CD4-positive, alpha-beta T cell (primary cell): Measurements from ENCODE around the gene NETO2. TPM values are rescaled to one million over a fixed set of nuclear protein-coding genes. Genes with fewer than 3 reads are reported as not detected.

Experiments used
- ATAC-seq: fragments of 200-7000 bp; cut with Tn5 transposase; one replicate; pipeline ENCODE4 v1.10.0; 2022; ENCODE audit warnings: mild to moderate bottlenecking; ENCODE audit not compliant: poor library complexity
- CTCF ChIA-PET: fragments of 350-600 bp; sonication (Branson Sonifier 250); formaldehyde crosslinking; loops from one replicate; lab custom pipeline; 2021; ENCODE audit warnings: antibody characterized with exemption, inconsistent platforms; lab: Charles Lee
- POLR2A ChIA-PET: fragments of 350-600 bp; sonication (Branson Sonifier 250); formaldehyde crosslinking; loops from one replicate; lab custom pipeline; 2021; ENCODE audit warnings: antibody characterized with exemption, inconsistent platforms; lab: Charles Lee
- DNase-seq, 14 experiments: peaks; one replicate each; pipeline ENCODE4 v3.0.0-alpha.2; 2013 to 2020; ENCODE audit warnings: mixed read lengths in 2 of 14
- H3K27ac ChIP-seq, 2 donors: one replicate each; pipeline versions ENCODE4 v1.5.1 to v1.7.0; 2013; ENCODE audit warnings: low read length in 2 of 2, low read depth in 1 of 2, mild to moderate bottlenecking in 1 of 2
- H3K27me3 ChIP-seq, 2 experiments: 1 replicate in 1 of 2; 2 replicates in 1 of 2; pipeline versions ENCODE4 v1.6.1 to v1.7.0; 2013; ENCODE audit warnings: low read length in 2 of 2, control low read depth in 1 of 2, mild to moderate bottlenecking in 1 of 2, moderate library complexity in 1 of 2; ENCODE audit not compliant: insufficient read depth in 2 of 2, control insufficient read depth in 1 of 2
- H3K36me3 ChIP-seq: one replicate; pipeline ENCODE4 v1.6.1; 2013; ENCODE audit warnings: low read length, control low read depth; ENCODE audit not compliant: insufficient read depth
- H3K4me1 ChIP-seq: one replicate; pipeline ENCODE4 v1.6.1; 2013; ENCODE audit warnings: low read length, control low read depth; ENCODE audit not compliant: insufficient read depth
- H3K4me3 ChIP-seq: one replicate; pipeline ENCODE4 v1.5.1; 2013; ENCODE audit warnings: mild to moderate bottlenecking, low read length, moderate library complexity
- H3K9me3 ChIP-seq, 2 experiments: 1 replicate in 1 of 2; 2 replicates in 1 of 2; pipeline versions ENCODE4 v1.6.1 to v1.7.0; 2013; ENCODE audit warnings: low read length in 2 of 2, mild to moderate bottlenecking in 2 of 2, control low read depth in 1 of 2, moderate library complexity in 1 of 2; ENCODE audit not compliant: control insufficient read depth in 1 of 2, insufficient read depth in 1 of 2
- H3K27ac Mint-ChIP-seq: one replicate; pipeline ENCODE4 v1.8.0; 2020; ENCODE audit warnings: mixed read lengths
- H3K27me3 Mint-ChIP-seq: one replicate; pipeline ENCODE4 v1.8.0; 2021; ENCODE audit warnings: mixed read lengths
- H3K36me3 Mint-ChIP-seq: one replicate; pipeline ENCODE4 v1.8.0; 2021; ENCODE audit warnings: low read depth, mixed read lengths
- H3K4me1 Mint-ChIP-seq: one replicate; pipeline ENCODE4 v1.8.0; 2021; ENCODE audit warnings: low read depth, mixed read lengths
- H3K4me3 Mint-ChIP-seq: one replicate; pipeline ENCODE4 v1.8.0; 2020; ENCODE audit warnings: mild to moderate bottlenecking, mixed read lengths
- H3K9me3 Mint-ChIP-seq: one replicate; pipeline ENCODE4 v1.8.0; 2020; ENCODE audit warnings: mixed read lengths
- intact Hi-C, 2 experiments: fragments of 100-400 bp; cut with DNase I in 1 of 2; cut with micrococcal nuclease in 1 of 2; formaldehyde crosslinking; loops; one replicate each; pipeline versions ENCODE4 v1.15.1 to v1.9.0; 2023 to 2025; cut with DNase I, micrococcal nuclease
- total RNA-seq, 174 experiments: library from RNA in 2 of 174; stranded (reverse) in 2 of 174; gene quantifications; one replicate each; pipeline ENCODE4 v1.2.3 and lab custom pipeline; 2021 to 2026
- TF ChIP-seq, protein P1 (sequence below): fragments of 200-600 bp; IDR thresholded peaks from one replicate; pipeline ENCODE4 v1.8.0; 2022; ENCODE audit warnings: antibody characterized with exemption, mild to moderate bottlenecking

Gene NETO2
- total RNA-seq, 2 experiments from 2014 or later = 1.8 to 1.9 TPM

DNA sequence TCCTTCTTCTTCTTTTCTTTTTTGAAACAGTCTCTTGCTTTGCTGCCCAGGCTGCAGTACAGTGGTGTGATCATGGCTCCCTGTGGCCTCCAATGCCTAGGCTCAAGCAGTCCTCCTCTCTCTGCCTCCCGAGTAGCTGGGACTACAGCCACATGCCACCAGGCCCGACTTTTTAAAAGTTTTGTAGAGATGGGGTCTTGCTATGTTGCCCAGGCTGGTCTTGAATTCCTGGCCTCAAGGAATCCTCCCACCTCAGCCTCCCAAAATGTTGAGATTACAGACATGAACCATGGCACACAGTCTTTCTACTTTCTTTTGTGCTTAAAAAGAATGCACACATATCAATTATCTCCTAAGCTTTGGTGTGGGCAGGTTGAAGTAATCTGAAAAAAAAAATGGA is 109.3 kb downstream of the NETO2 start:
- peaks cover 13% of the 10 kb centered on the region for H3K4me1 ChIP-seq
- POLR2A ChIA-PET = no interaction called here

DNA sequence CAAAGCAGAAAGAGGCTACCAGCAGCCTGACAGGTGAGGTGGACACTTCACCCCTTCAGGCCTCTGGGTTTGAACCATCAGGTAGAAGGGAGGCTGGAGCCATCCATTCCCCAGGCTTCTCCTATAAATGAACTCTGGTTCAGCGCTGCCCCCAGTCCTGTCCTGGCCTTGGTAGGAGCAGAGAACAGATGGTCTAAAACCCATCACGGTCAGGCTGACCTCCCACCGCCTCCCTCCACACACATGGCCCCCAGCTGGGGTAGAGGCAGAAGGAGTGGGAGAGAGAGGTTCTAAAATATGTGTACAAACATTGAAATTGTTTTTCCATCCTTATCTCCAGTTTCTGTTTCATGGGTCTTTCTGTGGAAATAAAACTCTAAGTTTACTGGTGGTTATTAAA is 110.6 kb downstream of the NETO2 start:
- DNase-seq (no peak), ATAC-seq (no peak)
- H3K27me3 Mint-ChIP-seq = no peaks in the 10 kb centered on the region
- no peak overlapping the region for H3K27ac ChIP-seq
- TF ChIP-seq, protein P1, sequence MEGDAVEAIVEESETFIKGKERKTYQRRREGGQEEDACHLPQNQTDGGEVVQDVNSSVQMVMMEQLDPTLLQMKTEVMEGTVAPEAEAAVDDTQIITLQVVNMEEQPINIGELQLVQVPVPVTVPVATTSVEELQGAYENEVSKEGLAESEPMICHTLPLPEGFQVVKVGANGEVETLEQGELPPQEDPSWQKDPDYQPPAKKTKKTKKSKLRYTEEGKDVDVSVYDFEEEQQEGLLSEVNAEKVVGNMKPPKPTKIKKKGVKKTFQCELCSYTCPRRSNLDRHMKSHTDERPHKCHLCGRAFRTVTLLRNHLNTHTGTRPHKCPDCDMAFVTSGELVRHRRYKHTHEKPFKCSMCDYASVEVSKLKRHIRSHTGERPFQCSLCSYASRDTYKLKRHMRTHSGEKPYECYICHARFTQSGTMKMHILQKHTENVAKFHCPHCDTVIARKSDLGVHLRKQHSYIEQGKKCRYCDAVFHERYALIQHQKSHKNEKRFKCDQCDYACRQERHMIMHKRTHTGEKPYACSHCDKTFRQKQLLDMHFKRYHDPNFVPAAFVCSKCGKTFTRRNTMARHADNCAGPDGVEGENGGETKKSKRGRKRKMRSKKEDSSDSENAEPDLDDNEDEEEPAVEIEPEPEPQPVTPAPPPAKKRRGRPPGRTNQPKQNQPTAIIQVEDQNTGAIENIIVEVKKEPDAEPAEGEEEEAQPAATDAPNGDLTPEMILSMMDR = no peak
- no peaks in the 10 kb centered on the region for H3K36me3 Mint-ChIP-seq
- no peak overlapping the region for H3K4me3 ChIP-seq
- H3K27me3 ChIP-seq = no peaks in the 10 kb centered on the region
- POLR2A ChIA-PET = no interaction called here
- no peaks in the 10 kb centered on the region for H3K36me3 ChIP-seq
- intact Hi-C loops = loop anchor here in 1 of 2 experiments (10.0 kb wide), 1 partner anchor 1592 kb away; no protein-coding TSS in a partner anchor
- H3K4me1 Mint-ChIP-seq = no peaks in the 10 kb centered on the region
- H3K27ac Mint-ChIP-seq = no peak overlapping the region
- CTCF ChIA-PET = no interaction called here
- no peaks in the 10 kb centered on the region for H3K9me3 Mint-ChIP-seq
- H3K9me3 ChIP-seq = no peaks in the 10 kb centered on the region
- no peak overlapping the region for H3K4me3 Mint-ChIP-seq
- H3K4me1 ChIP-seq = peaks cover 9% of the 10 kb centered on the region

More for the DNA sequence above, 109.3 kb downstream of the NETO2 start:
- no peaks in the 10 kb centered on the region for H3K27me3 ChIP-seq
- H3K27me3 Mint-ChIP-seq = no peaks in the 10 kb centered on the region
- CTCF ChIA-PET = interaction anchor here (0.9 kb wide), 1 partner anchor 9 kb away, joined by 3 read pairs; no protein-coding TSS in a partner anchor
- H3K9me3 ChIP-seq = no peaks in the 10 kb centered on the region
- no peak overlapping the region for H3K27ac ChIP-seq
- H3K4me3 Mint-ChIP-seq = no peak overlapping the region
- TF ChIP-seq, protein P1 = no peak
- no peak overlapping the region for H3K27ac Mint-ChIP-seq
- no peaks in the 10 kb centered on the region for H3K9me3 Mint-ChIP-seq
- no peaks in the 10 kb centered on the region for H3K4me1 Mint-ChIP-seq
- no peaks in the 10 kb centered on the region for H3K36me3 ChIP-seq
- no peaks in the 10 kb centered on the region for H3K36me3 Mint-ChIP-seq
- DNase-seq (no peak), ATAC-seq (no peak)
- no peak overlapping the region for H3K4me3 ChIP-seq
- intact Hi-C loops = loop anchor here in 1 of 2 experiments (10.0 kb wide), 1 partner anchor 1590 kb away; no protein-coding TSS in a partner anchor

DNA sequence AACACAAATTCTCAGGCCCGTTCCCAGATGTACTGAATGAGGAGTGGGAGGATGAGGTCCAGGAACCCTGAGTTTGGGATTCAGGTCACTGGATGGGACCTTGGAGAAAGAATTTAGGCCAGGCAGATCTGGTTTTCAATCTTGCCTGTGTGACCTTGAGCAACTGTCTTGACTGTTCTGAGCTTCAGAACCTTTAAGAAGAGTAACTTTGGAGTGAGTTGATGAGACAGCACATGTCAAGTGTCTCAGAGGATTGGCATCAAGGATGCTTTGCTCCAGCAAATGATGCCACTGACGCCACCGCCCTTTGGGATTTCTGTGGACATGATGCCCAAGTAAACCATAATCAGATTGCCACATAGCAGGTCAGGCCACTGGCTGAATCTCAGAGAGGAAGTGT is 114.0 kb downstream of the NETO2 start:
- Mint-ChIP-seq H3K27ac (no peak overlapping the region), H3K9me3 (no peaks in the 10 kb centered on the region), H3K4me3 (no peak overlapping the region), H3K27me3 (no peaks in the 10 kb centered on the region), H3K36me3 (no peaks in the 10 kb centered on the region), H3K4me1 (no peaks in the 10 kb centered on the region)
- ATAC-seq = no peak
- H3K9me3 ChIP-seq = no peaks in the 10 kb centered on the region
- CTCF ChIA-PET = no interaction called here
- no peaks in the 10 kb centered on the region for H3K4me1 ChIP-seq
- no peaks in the 10 kb centered on the region for H3K36me3 ChIP-seq
- no peak overlapping the region for H3K27ac ChIP-seq
- TF ChIP-seq, protein P1 = no peak
- DNase-seq = no peak
- POLR2A ChIA-PET = no interaction called here
- H3K27me3 ChIP-seq = no peaks in the 10 kb centered on the region
- H3K4me3 ChIP-seq = no peak overlapping the region
- intact Hi-C loops = loop anchor here in 1 of 2 experiments (10.0 kb wide), 1 partner anchor 1595 kb away; no protein-coding TSS in a partner anchor
